OCI-LY1 (cell line): ENCODE data around the gene GALNTL6.

Experiments used
- H2AFZ ChIP-seq: fragments of 200-600 bp; sonication (generic), shearing (Covaris generic); 2 replicates; pipeline ENCODE4 v1.6.0; 2014; ENCODE audit warnings: antibody characterized with exemption, mild to moderate bottlenecking, low read length
- H3F3A ChIP-seq: fragments of 200-600 bp; sonication (generic), shearing (Covaris generic); 2 replicates; pipeline ENCODE4 v1.6.0; 2014; ENCODE audit warnings: mild to moderate bottlenecking, antibody characterized with exemption, low read length, moderate library complexity; ENCODE audit not compliant: insufficient read depth
- H3K27ac ChIP-seq: fragments of 200-600 bp; sonication (generic); 2 replicates; pipeline ENCODE4 v1.5.1; 2014; ENCODE audit warnings: low read length, mixed run types, mild to moderate bottlenecking, low read depth; ENCODE audit not compliant: poor library complexity, severe bottlenecking
- H3K27me3 ChIP-seq: fragments of 200-600 bp; sonication (generic); 2 replicates; pipeline ENCODE4 v1.6.0; 2014; ENCODE audit warnings: antibody characterized with exemption, mild to moderate bottlenecking, low read length, moderate library complexity; ENCODE audit not compliant: insufficient read depth
- H3K36me3 ChIP-seq: fragments of 200-600 bp; sonication (generic); 2 replicates; pipeline ENCODE4 v1.6.1; 2014; ENCODE audit warnings: mild to moderate bottlenecking, antibody characterized with exemption, low read length, moderate library complexity, mixed read lengths; ENCODE audit not compliant: insufficient read depth
- H3K4me1 ChIP-seq: fragments of 200-600 bp; sonication (generic); 2 replicates; pipeline ENCODE4 v1.5.1; 2014; ENCODE audit warnings: mild to moderate bottlenecking, low read length, moderate library complexity; ENCODE audit not compliant: insufficient read depth, severe bottlenecking
- H3K4me2 ChIP-seq: fragments of 200-600 bp; sonication (generic), shearing (Covaris generic); 2 replicates; pipeline ENCODE4 v1.6.1; 2014; ENCODE audit warnings: low read length
- H3K4me3 ChIP-seq: fragments of 200-600 bp; sonication (generic); 2 replicates; pipeline ENCODE4 v1.5.1; 2014; ENCODE audit warnings: low read length, low read depth, mild to moderate bottlenecking, mixed read lengths; ENCODE audit not compliant: poor library complexity, severe bottlenecking
- H3K79me2 ChIP-seq: fragments of 200-600 bp; shearing (Covaris generic); 2 replicates; pipeline ENCODE4 v1.6.1; 2016; ENCODE audit warnings: mixed run types, low read length, mixed read lengths; ENCODE audit not compliant: insufficient read depth
- H3K9ac ChIP-seq: fragments of 200-600 bp; sonication (generic), shearing (Covaris generic); 2 replicates; pipeline ENCODE4 v1.6.1; 2014; ENCODE audit warnings: mild to moderate bottlenecking, low read length, mixed read lengths
- H3K9me2 ChIP-seq: fragments of 200-600 bp; sonication (generic), shearing (Covaris generic); 2 replicates; pipeline ENCODE4 v1.6.1; 2014; ENCODE audit warnings: low read depth, mild to moderate bottlenecking, low read length, mixed read lengths
- H3K9me3 ChIP-seq: fragments of 200-600 bp; shearing (Covaris generic); 2 replicates; pipeline ENCODE4 v1.6.1; 2014; ENCODE audit warnings: low read length, mixed read lengths
- H4K20me1 ChIP-seq: fragments of 200-600 bp; sonication (generic), shearing (Covaris generic); 2 replicates; pipeline ENCODE4 v1.6.0; 2016; ENCODE audit warnings: mild to moderate bottlenecking, low read length; ENCODE audit not compliant: insufficient read depth
- EZH2 ChIP-seq: fragments of 200-600 bp; sonication (generic), shearing (Covaris generic); IDR thresholded peaks from 2 replicates; pipeline ENCODE4 v1.8.0; 2017; ENCODE audit warnings: borderline replicate concordance, mixed run types, mild to moderate bottlenecking, antibody characterized with exemption, low read length, moderate library complexity, mixed read lengths
- TF ChIP-seq, protein P1 (sequence below): fragments of 200-600 bp; sonication (generic), shearing (Covaris generic); IDR thresholded peaks from 2 replicates; pipeline ENCODE4 v1.5.1; 2017; ENCODE audit warnings: mild to moderate bottlenecking, antibody characterized with exemption, low read length, moderate library complexity, mixed read lengths

Gene GALNTL6

DNA sequence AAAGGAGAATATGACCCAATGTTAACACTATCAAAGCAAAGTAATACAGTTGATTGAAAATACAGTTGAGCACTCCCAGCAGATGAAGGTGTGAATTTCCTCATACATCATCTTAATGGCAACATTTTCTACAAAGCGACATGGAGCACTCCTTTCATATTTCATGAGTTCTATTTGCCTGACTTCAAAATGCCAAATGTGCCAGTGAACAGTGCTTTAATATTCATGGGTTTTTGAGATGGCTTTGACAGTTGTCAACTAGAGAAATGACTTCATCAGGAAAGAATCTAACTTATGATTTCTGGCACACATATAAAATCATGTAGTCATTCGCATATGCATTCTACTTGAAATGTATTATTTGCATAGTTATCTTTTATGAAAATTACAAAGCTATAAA, 222.4 kb downstream of the GALNTL6 start:
- H2AFZ ChIP-seq, result no peak overlapping the region
- no peaks in the 10 kb centered on the region for H3K27me3 ChIP-seq
- no peaks in the 10 kb centered on the region for H3K9me3 ChIP-seq
- H3K4me3 ChIP-seq, result no peak overlapping the region
- no peaks in the 10 kb centered on the region for H3K79me2 ChIP-seq
- H3K9me2 ChIP-seq, result no peaks in the 10 kb centered on the region
- no peak for TF ChIP-seq EZH2
- TF ChIP-seq, protein P1, sequence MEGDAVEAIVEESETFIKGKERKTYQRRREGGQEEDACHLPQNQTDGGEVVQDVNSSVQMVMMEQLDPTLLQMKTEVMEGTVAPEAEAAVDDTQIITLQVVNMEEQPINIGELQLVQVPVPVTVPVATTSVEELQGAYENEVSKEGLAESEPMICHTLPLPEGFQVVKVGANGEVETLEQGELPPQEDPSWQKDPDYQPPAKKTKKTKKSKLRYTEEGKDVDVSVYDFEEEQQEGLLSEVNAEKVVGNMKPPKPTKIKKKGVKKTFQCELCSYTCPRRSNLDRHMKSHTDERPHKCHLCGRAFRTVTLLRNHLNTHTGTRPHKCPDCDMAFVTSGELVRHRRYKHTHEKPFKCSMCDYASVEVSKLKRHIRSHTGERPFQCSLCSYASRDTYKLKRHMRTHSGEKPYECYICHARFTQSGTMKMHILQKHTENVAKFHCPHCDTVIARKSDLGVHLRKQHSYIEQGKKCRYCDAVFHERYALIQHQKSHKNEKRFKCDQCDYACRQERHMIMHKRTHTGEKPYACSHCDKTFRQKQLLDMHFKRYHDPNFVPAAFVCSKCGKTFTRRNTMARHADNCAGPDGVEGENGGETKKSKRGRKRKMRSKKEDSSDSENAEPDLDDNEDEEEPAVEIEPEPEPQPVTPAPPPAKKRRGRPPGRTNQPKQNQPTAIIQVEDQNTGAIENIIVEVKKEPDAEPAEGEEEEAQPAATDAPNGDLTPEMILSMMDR, result no peak
- no peak overlapping the region for H3K4me2 ChIP-seq
- no peaks in the 10 kb centered on the region for H3F3A ChIP-seq
- H3K4me1 ChIP-seq, result no peaks in the 10 kb centered on the region
- H4K20me1 ChIP-seq, result no peaks in the 10 kb centered on the region
- H3K36me3 ChIP-seq, result no peaks in the 10 kb centered on the region
- H3K27ac ChIP-seq, result no peak overlapping the region
- no peak overlapping the region for H3K9ac ChIP-seq

GRCh38 chr4:172040766-172041165, 227.6 kb downstream of the GALNTL6 start:
- Histone ChIP-seq H3K4me2 (no peak overlapping the region), H3K36me3 (no peaks in the 10 kb centered on the region), H3K27ac (no peak overlapping the region), H3K4me3 (no peak overlapping the region), H2AFZ (no peak overlapping the region), H3K9ac (no peak overlapping the region), H3F3A (no peaks in the 10 kb centered on the region), H3K9me3 (no peaks in the 10 kb centered on the region), H4K20me1 (no peaks in the 10 kb centered on the region), H3K27me3 (no peaks in the 10 kb centered on the region), H3K79me2 (no peaks in the 10 kb centered on the region), H3K9me2 (no peaks in the 10 kb centered on the region), H3K4me1 (peaks cover 5% of the 10 kb centered on the region)
- no peak for TF ChIP-seq EZH2
- TF ChIP-seq, protein P1, result no peak

- H3F3A ChIP-seq, result no peaks in the 10 kb centered on the region
- H2AFZ ChIP-seq, result no peak overlapping the region
- no peaks in the 10 kb centered on the region for H3K9me3 ChIP-seq
- no peaks in the 10 kb centered on the region for H3K79me2 ChIP-seq
- H3K4me2 ChIP-seq, result no peak overlapping the region; the same call in 1 of the 2 replicates
- H3K27ac ChIP-seq, result no peak overlapping the region
- H3K9me2 ChIP-seq, result no peaks in the 10 kb centered on the region
- no peak overlapping the region for H3K4me3 ChIP-seq
- H4K20me1 ChIP-seq, result no peaks in the 10 kb centered on the region
- H3K9ac ChIP-seq, result no peak overlapping the region
- H3K4me1 ChIP-seq, result peaks cover 17% of the 10 kb centered on the region
- H3K27me3 ChIP-seq, result no peaks in the 10 kb centered on the region
- no peak for TF ChIP-seq EZH2
- H3K36me3 ChIP-seq, result no peaks in the 10 kb centered on the region
Observed at GRCh38 chr4:172042714-172043114, 229.5 kb downstream of the GALNTL6 start.

DNA sequence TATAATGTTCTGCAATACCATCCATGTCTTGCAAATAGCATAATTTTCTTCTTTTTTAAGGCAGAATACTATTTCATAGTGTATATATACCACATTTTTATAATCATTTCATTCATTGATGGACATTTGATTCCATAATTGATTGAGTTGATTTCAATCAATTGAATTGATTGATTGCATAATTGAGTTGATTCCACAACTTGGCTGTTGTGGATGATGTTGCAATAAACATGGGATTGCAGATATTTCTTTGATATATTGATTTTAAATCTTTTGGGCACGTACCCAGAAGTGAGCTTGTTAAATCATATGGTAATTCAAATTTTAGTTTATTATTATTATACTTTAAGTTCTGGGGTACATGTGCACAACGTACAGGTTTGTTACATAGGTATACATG, 232.8 kb downstream of the GALNTL6 start:
- Histone ChIP-seq H3K9ac (no peak overlapping the region), H3K4me1 (peaks cover 19% of the 10 kb centered on the region), H3K79me2 (no peaks in the 10 kb centered on the region), H3K27ac (no peak overlapping the region), H3K9me3 (no peaks in the 10 kb centered on the region), H2AFZ (no peak overlapping the region), H3K36me3 (no peaks in the 10 kb centered on the region), H3K9me2 (no peaks in the 10 kb centered on the region), H3K4me2 (no peak overlapping the region), H3K27me3 (no peaks in the 10 kb centered on the region), H3K4me3 (no peak overlapping the region), H4K20me1 (no peaks in the 10 kb centered on the region), H3F3A (no peaks in the 10 kb centered on the region)
- TF ChIP-seq, protein P1, result no peak
- TF ChIP-seq EZH2, result no peak
